GM21390 (cell line): ENCODE results near the gene TMEM213.

Source experiments
- ATAC-seq: cut with Tn5 transposase; IDR thresholded peaks from one replicate; pipeline ENCODE4 v1.9.1; 2021; ENCODE audit not compliant: unreplicated experiment

The TMEM213 gene

GRCh38 chr7:138872576-138872975, 74.8 kb downstream of the TMEM213 start:
- ATAC-seq = no peak

- ATAC-seq = no peak
Observed at GRCh38 chr7:138873220-138873892, 75.6 kb downstream of the TMEM213 start.

GRCh38 chr7:138875794-138876193, 78.0 kb downstream of the TMEM213 start:
- ATAC-seq = no peak

GRCh38 chr7:138876326-138876725, 78.5 kb downstream of the TMEM213 start:
- no peak for ATAC-seq

GRCh38 chr7:138878051-138878450, 80.3 kb downstream of the TMEM213 start:
- no peak for ATAC-seq

GRCh38 chr7:138878856-138879255, 81.1 kb downstream of the TMEM213 start:
- ATAC-seq = no peak

- no peak for ATAC-seq
Observed at GRCh38 chr7:138879356-138879755, 81.6 kb downstream of the TMEM213 start.

- no peak for ATAC-seq
Observed at GRCh38 chr7:138880881-138881578, 83.2 kb downstream of the TMEM213 start.

GRCh38 chr7:138881579-138882188, 83.9 kb downstream of the TMEM213 start:
- no peak for ATAC-seq

GRCh38 chr7:138882249-138882648, 84.5 kb downstream of the TMEM213 start:
- no peak for ATAC-seq

GRCh38 chr7:138885383-138886147, 87.8 kb downstream of the TMEM213 start:
- ATAC-seq = no peak

- ATAC-seq = peak; percentile 94
Observed at GRCh38 chr7:138886501-138886917, 88.7 kb downstream of the TMEM213 start.

- no peak for ATAC-seq
Observed at GRCh38 chr7:138887085-138887710, 89.4 kb downstream of the TMEM213 start.
